ENCODE data around the gene AACS. TPM values are rescaled to one million over a fixed set of nuclear protein-coding genes. Genes with fewer than 3 reads are reported as not detected.

AACS gene
- total and polyA plus RNA-seq, 4 donors, result 3.4 to 13.6 (median 7.3) TPM

GRCh38 chr12:125089083-125089482 is 23.8 kb downstream of the AACS start:
- Histone ChIP-seq H3K4me1 (ENCODE audit: control insufficient read depth in 4 of 4, insufficient read depth in 4 of 4, low read length in 3 of 4) (no peaks in the 10 kb centered on the region), H3K4me3 (ENCODE audit: low read depth in 1 of 3, low read length in 3 of 3) (no peak overlapping the region), H3K27ac (ENCODE audit: low read depth in 1 of 2, low read length in 2 of 2) (no peak overlapping the region), H3K9me3 (ENCODE audit: control insufficient read depth in 4 of 4, low read length in 3 of 4) (no peaks in the 10 kb centered on the region), H3K9ac (ENCODE audit: low read depth in 1 of 2, low read length in 2 of 2) (no peak overlapping the region), H3K27me3 (ENCODE audit: control insufficient read depth in 4 of 4, insufficient read depth in 4 of 4, low read length in 3 of 4) (no peaks in the 10 kb centered on the region), H3K36me3 (ENCODE audit: control insufficient read depth in 4 of 4, insufficient read depth in 3 of 4, low read depth in 1 of 4, low read length in 3 of 4) (peaks cover 0 to 21% (median 5%) of the 10 kb centered on the region in 4 donors)
- no peak for DNase-seq (ENCODE audit: low spot score)
- TF ChIP-seq ATF3 (IDR thresholded peaks at IDR 0.05) (no peak), RXRA (IDR thresholded peaks at IDR 0.05) (no peak), HNF4G (IDR thresholded peaks at IDR 0.05) (no peak), HNF4A (conservative IDR thresholded peaks at IDR 0.05) (no peak), FOXA1 (IDR thresholded peaks at IDR 0.05) (no peak), TAF1 (conservative IDR thresholded peaks at IDR 0.05) (no peak), CTCF (IDR thresholded peaks at IDR 0.05; ENCODE audit: low read depth, low read length, missing input control) (no peak), NR2F2 (IDR thresholded peaks at IDR 0.05) (no peak), RAD21 (IDR thresholded peaks at IDR 0.05) (no peak), MAX (IDR thresholded peaks at IDR 0.05) (no peak), REST (IDR thresholded peaks at IDR 0.05) (no peak), JUND (IDR thresholded peaks at IDR 0.05) (no peak), GABPA (IDR thresholded peaks at IDR 0.05 in 1 of 2, conservative IDR thresholded peaks at IDR 0.05 in 1 of 2) (no peak), EGR1 (IDR thresholded peaks at IDR 0.05; ENCODE audit: low read depth in 2 of 2) (no peak), SP1 (IDR thresholded peaks at IDR 0.05) (no peak), FOXA2 (IDR thresholded peaks at IDR 0.05) (no peak), YY1 (IDR thresholded peaks at IDR 0.05) (no peak), ZBTB33 (IDR thresholded peaks at IDR 0.05) (no peak)
- WGBS, result 96% methylated on average over 9 of the region's 9 CpGs
